Retinal pigment epithelial cell (primary cell): ENCODE data around the gene EVI5.

Source experiments
- DNase-seq: peaks from one replicate; pipeline ENCODE4 v3.0.0-alpha.2; 2010; ENCODE audit warnings: low read depth
- H3K4me3 ChIP-seq: 2 replicates; pipeline ENCODE4 v1.5.1; 2011; ENCODE audit warnings: mild to moderate bottlenecking, low read length, control low read depth, moderate library complexity
- TF ChIP-seq, protein P1 (sequence below): conservative IDR thresholded peaks from 2 replicates; pipeline ENCODE4 v1.5.1; 2011; ENCODE audit warnings: low read depth, low read length, control low read depth, inconsistent platforms

EVI5 gene

DNA sequence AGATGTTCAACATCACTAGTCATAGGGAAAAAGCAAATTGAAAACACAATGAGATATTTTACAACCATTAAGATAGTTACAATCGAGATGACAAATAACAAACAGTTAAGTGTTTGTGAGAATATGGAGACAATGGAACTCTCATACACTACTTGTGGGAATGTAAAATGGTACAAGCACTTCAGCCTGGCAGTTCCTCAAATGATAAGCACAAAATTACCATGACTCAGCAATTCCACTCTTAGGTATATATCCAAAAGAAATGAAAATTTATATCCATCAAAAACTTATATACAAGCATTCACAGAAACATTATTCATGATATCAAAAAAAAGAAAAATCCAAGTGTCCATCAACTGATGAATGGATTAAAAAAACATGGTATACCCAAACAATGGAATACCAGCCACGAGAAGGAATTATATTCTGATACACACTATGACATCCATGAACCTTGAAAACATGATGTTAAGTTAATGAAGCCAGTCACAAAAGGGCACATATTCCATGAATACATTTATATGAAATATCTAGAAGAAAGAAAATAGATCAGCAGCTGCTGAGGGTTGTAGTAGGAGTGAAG, 76.4 kb downstream of the EVI5 start:
- TF ChIP-seq, protein P1, sequence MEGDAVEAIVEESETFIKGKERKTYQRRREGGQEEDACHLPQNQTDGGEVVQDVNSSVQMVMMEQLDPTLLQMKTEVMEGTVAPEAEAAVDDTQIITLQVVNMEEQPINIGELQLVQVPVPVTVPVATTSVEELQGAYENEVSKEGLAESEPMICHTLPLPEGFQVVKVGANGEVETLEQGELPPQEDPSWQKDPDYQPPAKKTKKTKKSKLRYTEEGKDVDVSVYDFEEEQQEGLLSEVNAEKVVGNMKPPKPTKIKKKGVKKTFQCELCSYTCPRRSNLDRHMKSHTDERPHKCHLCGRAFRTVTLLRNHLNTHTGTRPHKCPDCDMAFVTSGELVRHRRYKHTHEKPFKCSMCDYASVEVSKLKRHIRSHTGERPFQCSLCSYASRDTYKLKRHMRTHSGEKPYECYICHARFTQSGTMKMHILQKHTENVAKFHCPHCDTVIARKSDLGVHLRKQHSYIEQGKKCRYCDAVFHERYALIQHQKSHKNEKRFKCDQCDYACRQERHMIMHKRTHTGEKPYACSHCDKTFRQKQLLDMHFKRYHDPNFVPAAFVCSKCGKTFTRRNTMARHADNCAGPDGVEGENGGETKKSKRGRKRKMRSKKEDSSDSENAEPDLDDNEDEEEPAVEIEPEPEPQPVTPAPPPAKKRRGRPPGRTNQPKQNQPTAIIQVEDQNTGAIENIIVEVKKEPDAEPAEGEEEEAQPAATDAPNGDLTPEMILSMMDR, result no peak
- H3K4me3 ChIP-seq, result no peak overlapping the region
- DNase-seq, result no peak

DNA sequence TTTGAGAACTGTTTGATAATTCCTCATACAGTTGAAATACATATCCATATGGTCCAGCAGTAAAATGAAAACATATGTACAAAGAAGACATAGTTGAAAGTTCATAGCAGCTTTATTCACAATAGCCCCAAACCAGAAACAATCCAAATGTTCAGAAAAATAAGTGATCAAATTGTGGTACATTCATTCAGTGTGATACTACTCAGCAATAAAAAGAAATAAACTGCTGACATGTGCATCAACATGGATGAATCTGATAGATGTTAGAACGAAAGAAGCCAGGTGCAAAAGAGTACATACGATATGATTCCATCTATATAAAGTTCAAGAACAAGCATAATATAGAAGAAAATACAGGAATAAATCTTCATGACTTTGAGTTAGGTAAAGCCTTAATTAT, 77.2 kb downstream of the EVI5 start:
- no peak overlapping the region for H3K4me3 ChIP-seq
- TF ChIP-seq, protein P1, result no peak
- DNase-seq, result no peak

DNA sequence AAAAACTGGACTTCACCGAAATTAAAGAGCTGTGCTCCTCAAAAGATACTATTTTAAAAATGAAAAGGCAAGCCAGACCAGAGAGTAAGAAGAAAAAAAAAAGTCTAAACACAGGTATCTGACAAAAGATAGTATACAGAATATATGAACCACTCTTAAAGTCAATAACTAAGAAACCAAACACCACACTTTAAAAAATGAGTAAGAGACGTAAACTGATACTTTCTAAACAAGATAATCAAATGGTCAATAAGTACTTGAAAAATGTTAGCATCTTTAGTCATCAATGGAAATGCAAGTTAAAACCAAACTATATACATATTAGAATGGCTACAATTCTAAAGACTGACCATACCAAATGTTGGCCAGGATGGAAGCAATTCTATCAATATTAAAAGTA, 77.6 kb downstream of the EVI5 start:
- DNase-seq, result no peak
- TF ChIP-seq, protein P1, result no peak
- no peak overlapping the region for H3K4me3 ChIP-seq

DNA sequence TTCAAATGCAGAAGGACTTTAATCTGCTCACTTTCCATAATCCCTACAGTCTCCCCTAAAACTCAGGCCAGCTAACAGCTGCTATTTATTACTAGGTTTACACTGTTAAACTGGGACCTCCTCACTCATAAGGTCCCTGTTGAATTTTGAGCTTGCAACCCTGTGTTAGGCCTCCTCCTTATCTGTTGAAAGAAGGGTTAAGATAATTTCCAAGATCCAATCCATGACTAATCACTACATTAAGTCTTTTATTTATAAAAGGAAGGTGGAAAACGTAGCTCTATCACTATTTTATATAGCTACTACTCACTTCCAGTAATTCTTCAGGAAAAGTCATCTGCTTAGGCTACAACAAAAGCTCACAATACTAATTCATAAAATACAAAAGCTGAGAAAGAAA, 79.5 kb downstream of the EVI5 start:
- DNase-seq, result no peak
- no peak overlapping the region for H3K4me3 ChIP-seq
- TF ChIP-seq, protein P1, result no peak

DNA sequence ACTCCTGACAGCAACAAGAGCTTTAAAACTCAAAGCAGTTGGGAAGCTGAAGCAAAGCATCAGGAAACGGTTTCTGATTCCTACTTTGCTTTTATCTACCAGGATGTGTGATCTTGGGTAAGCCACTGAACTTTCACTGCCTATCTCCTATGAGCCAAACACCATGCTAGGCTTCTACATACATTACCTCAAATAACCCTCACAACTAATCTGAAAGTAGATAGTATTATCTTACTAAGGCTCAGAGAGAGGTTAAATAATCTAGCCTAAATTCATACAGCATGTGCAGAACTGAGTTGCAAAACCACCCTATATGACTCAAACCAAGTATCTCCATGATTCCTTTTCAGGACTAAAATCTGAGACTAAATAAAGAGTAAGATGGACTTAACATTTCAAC, 83.8 kb downstream of the EVI5 start:
- no peak for DNase-seq
- TF ChIP-seq, protein P1, result no peak

DNA sequence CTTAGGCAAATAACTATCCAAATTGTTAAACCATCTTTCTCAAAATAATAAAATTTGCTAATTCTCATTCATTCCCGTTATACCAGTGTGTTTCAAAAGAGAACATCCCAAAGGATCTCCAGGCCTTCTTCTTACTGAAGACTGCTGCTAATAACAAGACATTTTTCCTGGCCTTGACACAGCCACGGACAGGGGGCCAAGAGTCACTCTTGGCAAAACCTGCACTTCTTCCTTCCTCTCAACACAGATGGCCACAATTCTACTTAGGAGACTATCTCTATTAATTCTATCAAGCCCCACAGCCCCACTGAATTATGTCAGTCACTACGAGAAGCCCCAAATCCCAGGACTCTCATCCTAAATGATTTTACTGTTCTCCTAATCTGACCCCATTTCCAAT, 86.0 kb downstream of the EVI5 start:
- TF ChIP-seq, protein P1, result no peak
- H3K4me3 ChIP-seq, result no peak overlapping the region
- DNase-seq, result no peak

More for the DNA sequence above, 83.8 kb downstream of the EVI5 start:
- no peak overlapping the region for H3K4me3 ChIP-seq

DNA sequence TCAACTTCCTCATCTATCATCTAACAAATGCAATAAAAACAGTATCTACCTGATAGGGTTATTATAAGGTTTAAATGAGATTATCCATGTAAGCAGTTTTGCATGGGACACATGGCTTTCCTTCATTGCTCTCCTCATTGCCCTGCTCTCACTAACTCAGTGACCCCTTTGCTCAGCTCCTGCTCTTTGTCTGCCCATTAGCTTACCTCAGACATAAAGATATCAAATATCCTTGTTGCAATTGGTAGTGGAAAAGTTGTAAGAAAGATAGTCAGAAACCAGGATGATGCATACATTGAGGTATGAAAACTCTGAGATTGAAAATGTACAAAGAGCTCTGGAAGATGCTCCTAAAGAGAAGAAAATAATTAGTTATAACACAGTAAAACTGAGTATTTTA, 89.8 kb downstream of the EVI5 start:
- H3K4me3 ChIP-seq, result no peak overlapping the region
- DNase-seq, result no peak
- TF ChIP-seq, protein P1, result no peak
